ENCODE measurements around the gene NHERF2.

DNA sequence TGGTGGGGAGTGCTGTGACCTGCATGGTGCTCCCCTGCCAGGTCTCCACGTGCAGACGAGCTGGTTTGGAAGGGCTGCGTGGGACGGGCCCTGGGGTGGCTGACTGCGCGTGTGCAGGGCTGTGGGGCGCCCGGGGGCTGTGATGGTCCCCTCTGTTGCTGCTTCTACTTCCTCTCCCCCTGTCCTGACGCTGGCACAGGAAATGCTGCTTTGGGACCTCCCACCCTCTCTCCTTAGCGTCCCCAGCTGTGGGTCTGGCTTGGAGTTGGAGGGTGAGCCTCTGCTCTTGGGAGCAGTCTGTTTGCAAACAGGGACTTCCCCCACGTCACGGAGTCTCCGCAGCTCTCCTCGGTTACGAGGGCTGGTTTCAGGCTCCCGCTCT lies 56.3 kb downstream of the NHERF2 start:
- TF ChIP-seq, protein P1, sequence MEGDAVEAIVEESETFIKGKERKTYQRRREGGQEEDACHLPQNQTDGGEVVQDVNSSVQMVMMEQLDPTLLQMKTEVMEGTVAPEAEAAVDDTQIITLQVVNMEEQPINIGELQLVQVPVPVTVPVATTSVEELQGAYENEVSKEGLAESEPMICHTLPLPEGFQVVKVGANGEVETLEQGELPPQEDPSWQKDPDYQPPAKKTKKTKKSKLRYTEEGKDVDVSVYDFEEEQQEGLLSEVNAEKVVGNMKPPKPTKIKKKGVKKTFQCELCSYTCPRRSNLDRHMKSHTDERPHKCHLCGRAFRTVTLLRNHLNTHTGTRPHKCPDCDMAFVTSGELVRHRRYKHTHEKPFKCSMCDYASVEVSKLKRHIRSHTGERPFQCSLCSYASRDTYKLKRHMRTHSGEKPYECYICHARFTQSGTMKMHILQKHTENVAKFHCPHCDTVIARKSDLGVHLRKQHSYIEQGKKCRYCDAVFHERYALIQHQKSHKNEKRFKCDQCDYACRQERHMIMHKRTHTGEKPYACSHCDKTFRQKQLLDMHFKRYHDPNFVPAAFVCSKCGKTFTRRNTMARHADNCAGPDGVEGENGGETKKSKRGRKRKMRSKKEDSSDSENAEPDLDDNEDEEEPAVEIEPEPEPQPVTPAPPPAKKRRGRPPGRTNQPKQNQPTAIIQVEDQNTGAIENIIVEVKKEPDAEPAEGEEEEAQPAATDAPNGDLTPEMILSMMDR (IDR thresholded peaks at IDR 0.05) = no peak
- TF ChIP-seq, protein P2, sequence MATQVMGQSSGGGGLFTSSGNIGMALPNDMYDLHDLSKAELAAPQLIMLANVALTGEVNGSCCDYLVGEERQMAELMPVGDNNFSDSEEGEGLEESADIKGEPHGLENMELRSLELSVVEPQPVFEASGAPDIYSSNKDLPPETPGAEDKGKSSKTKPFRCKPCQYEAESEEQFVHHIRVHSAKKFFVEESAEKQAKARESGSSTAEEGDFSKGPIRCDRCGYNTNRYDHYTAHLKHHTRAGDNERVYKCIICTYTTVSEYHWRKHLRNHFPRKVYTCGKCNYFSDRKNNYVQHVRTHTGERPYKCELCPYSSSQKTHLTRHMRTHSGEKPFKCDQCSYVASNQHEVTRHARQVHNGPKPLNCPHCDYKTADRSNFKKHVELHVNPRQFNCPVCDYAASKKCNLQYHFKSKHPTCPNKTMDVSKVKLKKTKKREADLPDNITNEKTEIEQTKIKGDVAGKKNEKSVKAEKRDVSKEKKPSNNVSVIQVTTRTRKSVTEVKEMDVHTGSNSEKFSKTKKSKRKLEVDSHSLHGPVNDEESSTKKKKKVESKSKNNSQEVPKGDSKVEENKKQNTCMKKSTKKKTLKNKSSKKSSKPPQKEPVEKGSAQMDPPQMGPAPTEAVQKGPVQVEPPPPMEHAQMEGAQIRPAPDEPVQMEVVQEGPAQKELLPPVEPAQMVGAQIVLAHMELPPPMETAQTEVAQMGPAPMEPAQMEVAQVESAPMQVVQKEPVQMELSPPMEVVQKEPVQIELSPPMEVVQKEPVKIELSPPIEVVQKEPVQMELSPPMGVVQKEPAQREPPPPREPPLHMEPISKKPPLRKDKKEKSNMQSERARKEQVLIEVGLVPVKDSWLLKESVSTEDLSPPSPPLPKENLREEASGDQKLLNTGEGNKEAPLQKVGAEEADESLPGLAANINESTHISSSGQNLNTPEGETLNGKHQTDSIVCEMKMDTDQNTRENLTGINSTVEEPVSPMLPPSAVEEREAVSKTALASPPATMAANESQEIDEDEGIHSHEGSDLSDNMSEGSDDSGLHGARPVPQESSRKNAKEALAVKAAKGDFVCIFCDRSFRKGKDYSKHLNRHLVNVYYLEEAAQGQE (IDR thresholded peaks at IDR 0.05; ENCODE audit: insufficient read depth in 1 of 2, low read depth in 2 of 2, low read length in 1 of 2) = no peak

All from Panc1 (cell line).